ACC112 (cell line): ENCODE measurements around the gene ZFHX3.

Experiments
- H2AFZ ChIP-seq: fragments of 200-600 bp; sonication (generic); one replicate; pipeline ENCODE4 v1.6.0; 2017; ENCODE audit warnings: antibody characterized with exemption, low read length; ENCODE audit not compliant: unreplicated experiment
- H3K27ac ChIP-seq: fragments of 200-600 bp; sonication (generic); 2 replicates; pipeline ENCODE4 v1.5.1; 2014; ENCODE audit warnings: low read depth, mild to moderate bottlenecking, antibody characterized with exemption, low read length, moderate library complexity
- H3K27me3 ChIP-seq: fragments of 200-600 bp; sonication (generic); 2 replicates; pipeline ENCODE4 v1.6.1; 2014; ENCODE audit warnings: mild to moderate bottlenecking, antibody characterized with exemption, low read length, moderate library complexity, mixed read lengths; ENCODE audit not compliant: insufficient read depth
- H3K36me3 ChIP-seq: fragments of 200-600 bp; sonication (generic); 2 replicates; pipeline ENCODE4 v1.6.1; 2016; ENCODE audit warnings: mild to moderate bottlenecking, antibody characterized with exemption, low read length, moderate library complexity, mixed read lengths; ENCODE audit not compliant: insufficient read depth
- H3K4me1 ChIP-seq: fragments of 200-600 bp; sonication (generic); one replicate; pipeline ENCODE4 v1.6.1; 2016; ENCODE audit warnings: low read length, mixed read lengths; ENCODE audit not compliant: insufficient read depth, unreplicated experiment, control insufficient read depth
- H3K4me3 ChIP-seq: fragments of 200-600 bp; sonication (generic); 2 replicates; pipeline ENCODE4 v1.5.1; 2014; ENCODE audit warnings: mild to moderate bottlenecking, low read depth, low read length
- H3K79me2 ChIP-seq: fragments of 200-600 bp; sonication (generic); one replicate; pipeline ENCODE4 v1.6.0; 2016; ENCODE audit warnings: low read length; ENCODE audit not compliant: control insufficient read depth, unreplicated experiment, insufficient read depth

The ZFHX3 gene

GRCh38 chr16:73054498-73054812 is 6.5 kb upstream of the ZFHX3 start:
- Histone ChIP-seq H3K4me3 (peak overlapping the region; percentile 83), H3K4me1 (peaks cover 56% of the 10 kb centered on the region), H2AFZ (no peak overlapping the region), H3K36me3 (no peaks in the 10 kb centered on the region), H3K27me3 (no peaks in the 10 kb centered on the region), H3K27ac (peak overlapping the region; percentile 80), H3K79me2 (peaks cover 96% of the 10 kb centered on the region)

GRCh38 chr16:73054125-73054484 is 6.2 kb upstream of the ZFHX3 start:
- no peaks in the 10 kb centered on the region for H3K36me3 ChIP-seq
- no peaks in the 10 kb centered on the region for H3K27me3 ChIP-seq
- no peak overlapping the region for H2AFZ ChIP-seq
- peaks cover 96% of the 10 kb centered on the region for H3K79me2 ChIP-seq
- peaks cover 58% of the 10 kb centered on the region for H3K4me1 ChIP-seq
- H3K4me3 ChIP-seq = peak overlapping the region; percentile 60
- peak overlapping the region; percentile 80 for H3K27ac ChIP-seq

GRCh38 chr16:73053364-73054124 is 5.6 kb upstream of the ZFHX3 start:
- H3K79me2 ChIP-seq = peaks cover 96% of the 10 kb centered on the region
- peak overlapping the region; percentile 60 for H3K4me3 ChIP-seq
- H3K27ac ChIP-seq = peak overlapping the region; percentile 80
- H3K27me3 ChIP-seq = no peaks in the 10 kb centered on the region
- no peak overlapping the region for H2AFZ ChIP-seq
- H3K36me3 ChIP-seq = no peaks in the 10 kb centered on the region
- peaks cover 64% of the 10 kb centered on the region for H3K4me1 ChIP-seq

- Histone ChIP-seq H3K4me1 (peaks cover 66% of the 10 kb centered on the region), H3K27ac (peak overlapping the region; percentile 80), H3K79me2 (peaks cover 93% of the 10 kb centered on the region), H3K4me3 (peak overlapping the region; percentile 60), H2AFZ (no peak overlapping the region), H3K36me3 (no peaks in the 10 kb centered on the region), H3K27me3 (no peaks in the 10 kb centered on the region)
Measured at GRCh38 chr16:73053038-73053363, 5.1 kb upstream of the ZFHX3 start.

GRCh38 chr16:73052576-73052975 is 4.6 kb upstream of the ZFHX3 start:
- no peaks in the 10 kb centered on the region for H3K27me3 ChIP-seq
- H3K4me1 ChIP-seq = peaks cover 66% of the 10 kb centered on the region
- no peak overlapping the region for H2AFZ ChIP-seq
- peak overlapping the region; percentile 80 for H3K27ac ChIP-seq
- no peaks in the 10 kb centered on the region for H3K36me3 ChIP-seq
- H3K79me2 ChIP-seq = peaks cover 94% of the 10 kb centered on the region
- H3K4me3 ChIP-seq = peak overlapping the region; percentile 60

- H3K27me3 ChIP-seq = no peaks in the 10 kb centered on the region
- H2AFZ ChIP-seq = no peak overlapping the region
- H3K4me1 ChIP-seq = peaks cover 66% of the 10 kb centered on the region
- no peaks in the 10 kb centered on the region for H3K36me3 ChIP-seq
- peak overlapping the region; percentile 80 for H3K27ac ChIP-seq
- H3K4me3 ChIP-seq = peak overlapping the region; percentile 60
- peaks cover 94% of the 10 kb centered on the region for H3K79me2 ChIP-seq
Measured at GRCh38 chr16:73051961-73052360, 4.0 kb upstream of the ZFHX3 start.

DNA sequence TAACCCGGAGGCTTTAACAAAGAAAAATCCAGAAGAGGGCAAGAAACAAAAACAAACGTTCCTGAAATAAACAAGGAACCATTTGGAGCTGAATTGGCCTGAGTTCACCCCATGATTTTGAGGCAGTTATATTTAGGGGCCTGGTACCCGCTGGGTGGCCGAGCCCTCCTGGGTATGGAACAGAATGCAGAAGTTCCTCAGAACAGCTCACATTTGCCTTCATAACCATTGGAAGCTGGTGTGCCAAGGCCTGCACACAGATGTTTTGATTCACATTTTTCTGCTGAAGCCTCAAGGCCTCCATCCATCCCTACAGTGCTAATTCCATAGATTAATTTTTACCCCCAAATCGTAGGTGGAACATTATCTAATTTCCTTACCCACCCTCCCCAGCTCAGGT is 3.3 kb upstream of the ZFHX3 start:
- H2AFZ ChIP-seq = no peak overlapping the region
- no peaks in the 10 kb centered on the region for H3K27me3 ChIP-seq
- H3K36me3 ChIP-seq = no peaks in the 10 kb centered on the region
- H3K4me3 ChIP-seq = 0 out of 2 replicates have a peak overlapping the region, but pooled peaks have one; percentile 5
- peak overlapping the region; percentile 80 for H3K27ac ChIP-seq
- peaks cover 69% of the 10 kb centered on the region for H3K4me1 ChIP-seq
- peaks cover 94% of the 10 kb centered on the region for H3K79me2 ChIP-seq

DNA sequence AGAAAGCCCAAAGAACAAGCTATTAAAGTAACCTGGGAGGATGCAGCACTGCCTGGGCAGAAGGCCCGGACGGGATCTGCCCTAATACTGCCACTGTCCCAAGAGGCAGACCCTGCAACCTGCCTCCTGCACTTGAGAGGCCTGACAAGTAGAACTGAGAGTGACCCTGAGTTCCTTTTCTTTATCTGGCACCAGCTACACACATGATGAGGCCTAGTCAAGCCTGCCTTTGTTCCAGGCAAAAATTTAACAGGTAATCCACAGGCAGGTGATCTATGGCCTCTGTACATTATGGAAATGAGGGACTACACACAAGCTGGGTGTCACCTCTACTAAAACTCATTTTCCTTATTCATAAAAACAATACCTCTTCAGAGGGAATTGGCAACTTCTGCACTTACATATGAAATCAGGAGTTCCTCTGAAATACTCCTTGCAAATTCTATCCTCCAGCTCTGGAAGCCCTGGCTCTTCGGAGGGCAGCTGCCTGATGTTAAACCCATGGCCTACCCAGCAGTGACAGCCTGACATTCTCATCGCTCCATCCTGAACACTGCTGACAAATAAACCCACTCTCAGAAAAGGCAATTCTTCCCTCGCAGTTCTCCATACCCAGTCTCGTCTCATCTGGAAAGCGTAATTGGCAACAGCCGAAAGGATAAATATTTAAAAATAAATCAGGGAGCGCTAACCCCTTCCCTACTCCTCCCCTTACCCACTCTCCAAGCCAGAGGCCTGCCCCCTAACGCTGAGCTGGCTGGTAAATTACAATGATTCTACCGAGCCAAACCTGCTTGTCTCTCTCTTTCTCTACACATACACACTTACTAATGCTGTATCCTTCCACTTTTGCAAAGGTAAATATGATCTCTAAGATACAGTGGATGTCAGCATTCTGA is 2.5 kb upstream of the ZFHX3 start:
- Histone ChIP-seq H3K27ac (peak overlapping the region; percentile 80), H3K79me2 (peaks cover 93% of the 10 kb centered on the region), H3K4me3 (no peak overlapping the region), H3K4me1 (peaks cover 68% of the 10 kb centered on the region), H3K27me3 (no peaks in the 10 kb centered on the region), H2AFZ (no peak overlapping the region), H3K36me3 (no peaks in the 10 kb centered on the region)

GRCh38 chr16:73049511-73049910 is 1.6 kb upstream of the ZFHX3 start:
- peaks cover 70% of the 10 kb centered on the region for H3K4me1 ChIP-seq
- no peaks in the 10 kb centered on the region for H3K27me3 ChIP-seq
- no peak overlapping the region for H2AFZ ChIP-seq
- H3K36me3 ChIP-seq = no peaks in the 10 kb centered on the region
- H3K79me2 ChIP-seq = peaks cover 93% of the 10 kb centered on the region
- 0 out of 2 replicates have a peak overlapping the region, but pooled peaks have one; percentile 89 for H3K4me3 ChIP-seq
- H3K27ac ChIP-seq = peak overlapping the region; percentile 80

DNA sequence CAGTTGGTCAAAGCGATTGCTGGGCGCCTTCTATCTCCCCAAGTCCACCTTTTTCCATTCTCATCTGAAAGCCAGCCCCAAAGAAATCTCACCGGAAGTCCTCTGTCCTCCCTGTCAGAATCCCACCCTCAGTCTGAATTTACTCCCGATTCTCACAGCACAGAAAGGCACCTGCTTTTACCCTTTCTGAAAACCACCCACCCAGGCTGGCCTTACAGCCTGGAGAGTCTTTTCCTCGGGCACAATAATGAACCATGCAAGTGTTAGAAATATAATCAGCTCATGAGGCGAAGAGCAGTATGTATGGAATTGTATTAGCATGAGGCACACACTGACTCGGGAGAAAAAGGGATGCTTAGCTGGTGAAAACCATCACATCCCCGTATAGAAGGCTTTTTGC is 1.2 kb upstream of the ZFHX3 start:
- peaks cover 93% of the 10 kb centered on the region for H3K79me2 ChIP-seq
- H3K4me1 ChIP-seq = peaks cover 74% of the 10 kb centered on the region
- no peak overlapping the region for H2AFZ ChIP-seq
- peak overlapping the region; percentile 80 for H3K27ac ChIP-seq
- no peaks in the 10 kb centered on the region for H3K36me3 ChIP-seq
- no peaks in the 10 kb centered on the region for H3K27me3 ChIP-seq
- peak overlapping the region; percentile 89 for H3K4me3 ChIP-seq
